Colonic mucosa (tissue), 4 donors: ENCODE measurements around the gene HECTD1. TPM values are rescaled to one million over a fixed set of nuclear protein-coding genes. Genes with fewer than 3 reads are reported as not detected.
A peak's percentile ranks its signal among the peaks of the same experiment; 100 is the strongest.

ENCODE experiments used
- DNase-seq: peaks from one replicate; pipeline ENCODE4 v3.0.0-alpha.2; 2020
- H3K27ac ChIP-seq: fragments of 200-600 bp; one replicate; pipeline ENCODE4 v1.8.0; 2021
- H3K27me3 ChIP-seq: fragments of 200-600 bp; one replicate; pipeline ENCODE4 v1.8.0; 2021
- H3K36me3 ChIP-seq: fragments of 200-600 bp; one replicate; pipeline ENCODE4 v1.8.0; 2021
- H3K4me1 ChIP-seq: fragments of 200-600 bp; one replicate; pipeline ENCODE4 v1.8.0; 2021; ENCODE audit warnings: mild to moderate bottlenecking
- H3K4me3 ChIP-seq: fragments of 200-600 bp; one replicate; pipeline ENCODE4 v1.8.0; 2021
- H3K9ac ChIP-seq, 2 donors: one replicate each; pipeline ENCODE4 v1.7.0; 2013; ENCODE audit warnings: control low read depth in 2 of 2, low read depth in 2 of 2, low read length in 2 of 2
- H3K9me3 ChIP-seq: fragments of 200-600 bp; one replicate; pipeline ENCODE4 v1.8.0; 2021
- CTCF ChIP-seq: fragments of 200-600 bp; IDR thresholded peaks from one replicate; pipeline ENCODE4 v1.8.0; 2022; ENCODE audit warnings: antibody characterized with exemption, mild to moderate bottlenecking
- intact Hi-C: fragments of 100-400 bp; cut with DNase I; formaldehyde crosslinking; loops from one replicate; pipeline ENCODE4 v1.14.1; 2022
- total RNA-seq, 2 donors: library from RNA; stranded (reverse); fragmentation: NEBNext Ultra II Directional in 1 of 2; extraction: Animal tissue kit (Norgen Biotek cat#: 25700) in 1 of 2; gene quantifications; one replicate each; pipeline ENCODE4 v1.2.1, GENCODE V29; 2021
- donor health status: healthy.
- donor health status: DM: no; HTN: no; CAD: no.
- donor health status: DM: no; HTN: no; CAD: no.

The HECTD1 gene
- total RNA-seq, 2 donors from 2014 or later = 113 to 148 TPM

GRCh38 chr14:31209605-31210004 lies 2.0 kb upstream of the HECTD1 start:
- no peaks in the 10 kb centered on the region for H3K4me1 ChIP-seq
- DNase-seq = no peak
- H3K9ac ChIP-seq = no peak overlapping the region
- H3K27me3 ChIP-seq = no peaks in the 10 kb centered on the region
- H3K27ac ChIP-seq = no peak overlapping the region
- H3K4me3 ChIP-seq = no peak overlapping the region
- H3K36me3 ChIP-seq = no peaks in the 10 kb centered on the region
- intact Hi-C loops = loop anchor here (10.0 kb wide), 2 partner anchors 55 to 145 kb away; no protein-coding TSS in a partner anchor
- no peak for TF ChIP-seq CTCF
- H3K9me3 ChIP-seq = no peaks in the 10 kb centered on the region

- Histone ChIP-seq H3K9me3 (no peaks in the 10 kb centered on the region), H3K4me3 (peak overlapping the region; percentile 55), H3K4me1 (no peaks in the 10 kb centered on the region), H3K9ac (peak overlapping the region; percentile 87 to 93), H3K27ac (peak overlapping the region; percentile 96), H3K27me3 (no peaks in the 10 kb centered on the region), H3K36me3 (no peaks in the 10 kb centered on the region)
- intact Hi-C loops = loop anchor here (10.0 kb wide), 1 partner anchor 146 kb away; no protein-coding TSS in a partner anchor
- no peak for TF ChIP-seq CTCF
- DNase-seq = peak; percentile 28
Observed at GRCh38 chr14:31208546-31209424, 1.2 kb upstream of the HECTD1 start.

- H3K9ac ChIP-seq = peak overlapping the region; percentile 93 to 99
- H3K4me1 ChIP-seq = no peaks in the 10 kb centered on the region
- H3K27ac ChIP-seq = peak overlapping the region; percentile 96
- no peak for TF ChIP-seq CTCF
- no peaks in the 10 kb centered on the region for H3K9me3 ChIP-seq
- peak; percentile 95 for DNase-seq
- H3K27me3 ChIP-seq = no peaks in the 10 kb centered on the region
- intact Hi-C loops = loop anchor here (10.0 kb wide), 1 partner anchor 147 kb away; no protein-coding TSS in a partner anchor
- peak overlapping the region; percentile 55 for H3K4me3 ChIP-seq
- H3K36me3 ChIP-seq = no peaks in the 10 kb centered on the region
Observed at GRCh38 chr14:31207287-31207754, 272 bp downstream of the HECTD1 start.

- no peaks in the 10 kb centered on the region for H3K9me3 ChIP-seq
- intact Hi-C loops = loop anchor here (10.0 kb wide), 1 partner anchor 148 kb away; no protein-coding TSS in a partner anchor
- peak overlapping the region; percentile 93 to 99 for H3K9ac ChIP-seq
- H3K27ac ChIP-seq = peak overlapping the region; percentile 96
- peak overlapping the region; percentile 55 for H3K4me3 ChIP-seq
- TF ChIP-seq CTCF = no peak
- peak; percentile 53 for DNase-seq
- H3K4me1 ChIP-seq = no peaks in the 10 kb centered on the region
- H3K27me3 ChIP-seq = no peaks in the 10 kb centered on the region
- no peaks in the 10 kb centered on the region for H3K36me3 ChIP-seq
Observed at GRCh38 chr14:31206536-31207286, 882 bp downstream of the HECTD1 start.
